ENCODE measurements around the gene NBPF20.
"Not testable (repeated sequence)": the region's sequence is repeated elsewhere in the genome, so short reads cannot be mapped to it uniquely, and the experiment has no call there.

The NBPF20 gene

DNA sequence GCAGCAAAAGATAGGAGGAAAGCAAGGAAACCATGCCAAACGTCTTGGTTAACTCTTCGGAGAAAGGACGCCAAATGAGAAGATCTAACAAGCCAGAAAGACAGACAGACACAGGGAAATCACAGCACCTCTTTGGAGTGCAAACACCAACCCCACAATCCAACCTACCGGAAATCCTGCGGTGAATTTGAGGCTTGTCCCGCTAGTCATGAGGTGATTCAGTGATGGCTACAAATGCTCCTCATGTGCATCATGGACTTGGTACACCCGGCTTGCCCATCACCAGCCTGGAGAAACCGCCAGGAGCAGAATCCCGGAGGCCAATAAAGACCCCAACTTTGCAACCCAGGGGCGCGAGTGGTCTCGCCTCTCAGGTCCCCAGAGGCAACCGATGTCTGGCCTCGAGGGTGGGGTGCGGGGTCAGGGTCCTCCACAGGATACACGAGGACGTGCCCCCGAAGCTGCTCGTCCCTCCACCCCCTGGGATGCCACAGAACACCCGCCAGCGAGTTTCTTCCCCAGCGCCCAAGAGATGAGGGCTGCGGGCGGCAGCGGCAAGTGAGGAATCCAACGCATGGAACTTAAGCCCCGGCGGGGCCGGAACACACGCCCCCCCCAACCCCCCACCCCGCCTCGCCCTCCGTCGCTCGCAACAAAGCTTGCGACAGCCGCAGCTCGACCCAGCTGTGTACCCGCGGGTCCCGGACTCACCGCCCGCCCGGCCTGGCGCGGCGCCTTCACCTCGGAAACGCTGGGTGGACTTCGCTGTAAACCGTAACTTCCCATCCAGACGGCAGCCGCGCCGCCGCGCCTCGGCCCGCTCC is 579 bp downstream of the NBPF20 start:
- not testable (repeated sequence) for DNase-seq

- DNase-seq, result not testable (repeated sequence)
These were observed 10.3 kb downstream of the NBPF20 start for GRCh38 chr1:145415149-145415548.

GRCh38 chr1:145407266-145407665 is 18.1 kb downstream of the NBPF20 start:
- DNase-seq, result not testable (repeated sequence)

DNA sequence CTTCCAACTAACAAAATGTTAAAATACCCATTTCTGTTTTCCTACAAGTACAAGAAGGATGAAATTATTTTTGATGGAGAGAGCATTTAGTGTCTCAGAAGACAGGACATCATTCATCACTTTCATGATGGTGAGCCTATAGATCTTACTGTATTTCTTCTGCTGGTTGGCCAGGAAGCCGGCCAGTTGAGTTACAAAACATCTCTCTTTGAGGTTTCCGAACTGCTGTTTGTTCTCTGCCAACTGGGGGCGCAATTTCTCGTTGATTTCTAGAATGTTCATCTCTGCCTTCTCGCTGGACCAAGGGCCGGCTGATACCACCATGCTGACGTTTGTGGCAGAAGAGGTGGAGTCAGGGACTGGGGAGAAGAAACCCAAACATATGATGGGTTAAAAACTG is 20.5 kb downstream of the NBPF20 start:
- not testable (repeated sequence) for DNase-seq

DNA sequence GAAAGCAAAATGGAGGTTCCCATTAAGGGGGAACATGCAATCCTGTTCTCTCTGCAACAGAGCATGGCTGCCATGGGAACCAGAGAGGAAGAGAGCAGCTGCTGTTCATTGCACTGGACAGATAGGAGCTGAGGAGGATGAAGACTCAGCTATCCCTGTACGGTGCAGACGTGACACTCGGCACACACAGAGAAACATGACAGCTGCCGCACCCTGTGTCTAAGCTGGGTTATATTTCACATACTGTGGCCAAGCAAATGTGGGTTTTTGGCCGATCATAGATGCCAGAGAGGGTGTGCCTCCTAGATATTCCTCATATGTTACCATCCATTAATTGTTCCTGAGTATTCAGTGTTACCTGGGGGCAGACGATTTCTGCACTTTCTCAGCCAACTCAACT is 24.7 kb downstream of the NBPF20 start:
- not testable (repeated sequence) for DNase-seq
